ENCODE data around the gene LRMDA.

Gene LRMDA

DNA sequence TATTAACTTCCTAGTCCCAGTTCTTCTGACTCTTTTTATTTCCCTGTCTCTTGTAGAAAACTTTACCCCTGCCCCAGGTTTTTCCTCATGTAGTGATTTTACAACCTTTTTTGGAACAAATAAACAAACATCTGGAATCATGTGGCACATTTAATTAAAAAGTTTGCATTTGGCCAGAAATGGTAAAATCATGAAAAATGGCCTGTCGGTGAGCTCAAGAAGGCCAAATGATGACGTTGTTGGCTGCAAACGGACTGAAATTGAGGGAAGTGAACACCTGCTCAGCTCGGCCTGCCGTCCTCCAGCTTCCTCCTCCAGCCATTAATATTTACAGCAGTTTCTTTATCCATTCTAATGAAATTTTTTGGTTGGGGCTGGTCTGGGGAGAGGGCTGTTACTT lies 902.8 kb downstream of the LRMDA start:
- Histone ChIP-seq H3K27me3 (ENCODE audit: low read length) (no peaks in the 10 kb centered on the region), H3K4me3 (ENCODE audit: insufficient read depth, low read length, poor library complexity, severe bottlenecking) (no peak overlapping the region), H2AFZ (ENCODE audit: low read depth, low read length, severe bottlenecking) (no peak overlapping the region), H3K9me2 (replicated peaks; ENCODE audit: insufficient read depth, low read length) (no peaks in the 10 kb centered on the region; the same call in 1 of the 2 replicates), H3K4me2 (ENCODE audit: low read depth, low read length, poor library complexity, severe bottlenecking) (no peak overlapping the region), H4K20me1 (ENCODE audit: low read depth, low read length) (no peaks in the 10 kb centered on the region), H3K79me2 (ENCODE audit: insufficient read depth, low read length) (no peaks in the 10 kb centered on the region), H3K9me3 (ENCODE audit: insufficient read depth, low read length) (no peaks in the 10 kb centered on the region), H3K9ac (ENCODE audit: low read length) (no peak overlapping the region), H3F3A (ENCODE audit: insufficient read depth) (no peaks in the 10 kb centered on the region), H3K36me3 (ENCODE audit: low read length) (no peaks in the 10 kb centered on the region), H3K27ac (ENCODE audit: low read depth, low read length) (no peak overlapping the region)
- TF ChIP-seq, protein P1, sequence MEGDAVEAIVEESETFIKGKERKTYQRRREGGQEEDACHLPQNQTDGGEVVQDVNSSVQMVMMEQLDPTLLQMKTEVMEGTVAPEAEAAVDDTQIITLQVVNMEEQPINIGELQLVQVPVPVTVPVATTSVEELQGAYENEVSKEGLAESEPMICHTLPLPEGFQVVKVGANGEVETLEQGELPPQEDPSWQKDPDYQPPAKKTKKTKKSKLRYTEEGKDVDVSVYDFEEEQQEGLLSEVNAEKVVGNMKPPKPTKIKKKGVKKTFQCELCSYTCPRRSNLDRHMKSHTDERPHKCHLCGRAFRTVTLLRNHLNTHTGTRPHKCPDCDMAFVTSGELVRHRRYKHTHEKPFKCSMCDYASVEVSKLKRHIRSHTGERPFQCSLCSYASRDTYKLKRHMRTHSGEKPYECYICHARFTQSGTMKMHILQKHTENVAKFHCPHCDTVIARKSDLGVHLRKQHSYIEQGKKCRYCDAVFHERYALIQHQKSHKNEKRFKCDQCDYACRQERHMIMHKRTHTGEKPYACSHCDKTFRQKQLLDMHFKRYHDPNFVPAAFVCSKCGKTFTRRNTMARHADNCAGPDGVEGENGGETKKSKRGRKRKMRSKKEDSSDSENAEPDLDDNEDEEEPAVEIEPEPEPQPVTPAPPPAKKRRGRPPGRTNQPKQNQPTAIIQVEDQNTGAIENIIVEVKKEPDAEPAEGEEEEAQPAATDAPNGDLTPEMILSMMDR (IDR thresholded peaks at IDR 0.05; ENCODE audit: insufficient read depth, low read length, poor library complexity, severe bottlenecking), result no peak
- TF ChIP-seq EZH2phosphoT487 (conservative IDR thresholded peaks at IDR 0.05; ENCODE audit: low read length), result no peak

DNA sequence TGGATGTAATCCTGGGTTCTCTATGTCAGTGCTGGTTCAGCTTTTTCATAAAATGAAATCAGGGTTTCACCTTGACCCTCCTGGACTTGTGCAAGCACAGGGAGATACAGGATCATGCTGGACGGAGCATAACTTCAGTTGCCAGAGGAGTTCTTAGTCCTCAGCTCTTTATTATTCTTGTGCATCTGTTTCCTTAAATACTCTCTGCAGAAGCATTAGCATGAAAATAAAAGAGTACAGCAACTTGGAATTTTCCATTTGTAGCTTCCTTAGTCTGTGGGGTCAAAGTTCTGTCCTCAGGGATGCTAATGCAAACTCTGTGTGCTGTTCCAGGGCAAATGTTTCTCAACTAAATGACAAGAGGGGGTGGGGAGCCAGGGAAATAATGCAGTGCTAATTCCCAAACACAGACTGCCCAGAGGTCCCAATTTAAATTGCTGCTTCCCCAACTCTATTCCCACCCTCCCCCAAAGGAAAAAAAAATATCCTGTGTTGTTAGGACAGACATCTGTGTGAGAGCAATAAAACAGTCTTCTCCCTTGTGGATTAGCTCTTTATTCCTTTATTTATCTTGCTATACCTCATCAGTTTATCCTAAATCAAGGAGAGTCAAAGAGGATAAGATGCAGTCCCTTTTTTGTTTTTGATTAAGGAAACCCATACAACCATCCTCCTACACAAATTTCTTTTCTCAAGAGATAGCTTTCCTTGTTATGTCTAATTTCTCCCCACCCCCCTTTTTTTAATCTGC lies 905.0 kb downstream of the LRMDA start:
- Histone ChIP-seq H3K4me2 (ENCODE audit: low read depth, low read length, poor library complexity, severe bottlenecking) (no peak overlapping the region), H3F3A (ENCODE audit: insufficient read depth) (no peaks in the 10 kb centered on the region), H3K27me3 (ENCODE audit: low read length) (no peaks in the 10 kb centered on the region), H3K4me3 (ENCODE audit: insufficient read depth, low read length, poor library complexity, severe bottlenecking) (no peak overlapping the region), H3K79me2 (ENCODE audit: insufficient read depth, low read length) (no peaks in the 10 kb centered on the region), H3K36me3 (ENCODE audit: low read length) (no peaks in the 10 kb centered on the region), H4K20me1 (ENCODE audit: low read depth, low read length) (no peaks in the 10 kb centered on the region), H2AFZ (ENCODE audit: low read depth, low read length, severe bottlenecking) (no peak overlapping the region), H3K9ac (ENCODE audit: low read length) (no peak overlapping the region), H3K9me3 (ENCODE audit: insufficient read depth, low read length) (no peaks in the 10 kb centered on the region), H3K9me2 (replicated peaks; ENCODE audit: insufficient read depth, low read length) (no peaks in the 10 kb centered on the region; the same call in 1 of the 2 replicates), H3K27ac (ENCODE audit: low read depth, low read length) (no peak overlapping the region)
- TF ChIP-seq, protein P1 (IDR thresholded peaks at IDR 0.05; ENCODE audit: insufficient read depth, low read length, poor library complexity, severe bottlenecking), result no peak
- no peak for TF ChIP-seq EZH2phosphoT487 (conservative IDR thresholded peaks at IDR 0.05; ENCODE audit: low read length)

DNA sequence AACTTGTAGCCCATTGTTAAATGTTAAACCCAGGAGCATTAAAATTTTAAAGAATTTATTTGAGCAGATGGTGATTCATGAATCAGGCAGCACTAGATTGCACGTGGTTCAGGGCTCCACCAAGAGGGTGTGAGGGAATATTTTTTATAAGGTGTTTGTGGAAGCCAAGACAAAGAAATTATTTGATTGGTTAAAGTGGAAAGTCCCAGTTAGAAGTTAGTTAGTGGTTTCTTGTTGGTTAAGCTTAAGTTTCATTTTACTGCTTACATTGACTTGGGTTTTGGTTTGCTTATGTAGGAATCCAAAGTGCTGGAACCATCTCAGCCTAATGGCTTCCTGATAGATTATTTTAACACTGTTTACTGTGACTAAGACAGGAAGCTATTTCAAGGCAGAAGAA lies 906.2 kb downstream of the LRMDA start:
- Histone ChIP-seq H3K9me3 (ENCODE audit: insufficient read depth, low read length) (no peaks in the 10 kb centered on the region), H3K9me2 (replicated peaks; ENCODE audit: insufficient read depth, low read length) (no peaks in the 10 kb centered on the region), H4K20me1 (ENCODE audit: low read depth, low read length) (no peaks in the 10 kb centered on the region), H3K79me2 (ENCODE audit: insufficient read depth, low read length) (no peaks in the 10 kb centered on the region), H3K27me3 (ENCODE audit: low read length) (no peaks in the 10 kb centered on the region), H3F3A (ENCODE audit: insufficient read depth) (no peaks in the 10 kb centered on the region), H3K9ac (ENCODE audit: low read length) (no peak overlapping the region), H3K27ac (ENCODE audit: low read depth, low read length) (no peak overlapping the region), H2AFZ (ENCODE audit: low read depth, low read length, severe bottlenecking) (no peak overlapping the region), H3K4me2 (ENCODE audit: low read depth, low read length, poor library complexity, severe bottlenecking) (no peak overlapping the region), H3K4me3 (ENCODE audit: insufficient read depth, low read length, poor library complexity, severe bottlenecking) (no peak overlapping the region), H3K36me3 (ENCODE audit: low read length) (no peaks in the 10 kb centered on the region)
- TF ChIP-seq EZH2phosphoT487 (conservative IDR thresholded peaks at IDR 0.05; ENCODE audit: low read length), result no peak
- TF ChIP-seq, protein P1 (IDR thresholded peaks at IDR 0.05; ENCODE audit: insufficient read depth, low read length, poor library complexity, severe bottlenecking), result no peak

All from SU-DHL-6 (cell line).